Activated CD8-positive, alpha-beta memory T cell treated with anti-CD3 and anti-CD28 coated beads, Interleukin-2, amount 50 U/mL, for 24 hours (primary cell): ENCODE measurements around the gene CLEC4M.

ENCODE experiments used
- DNase-seq: peaks from one replicate; pipeline ENCODE4 v3.0.0-alpha.2; 2020; ENCODE audit errors: extremely low read depth

CLEC4M gene, protein sequence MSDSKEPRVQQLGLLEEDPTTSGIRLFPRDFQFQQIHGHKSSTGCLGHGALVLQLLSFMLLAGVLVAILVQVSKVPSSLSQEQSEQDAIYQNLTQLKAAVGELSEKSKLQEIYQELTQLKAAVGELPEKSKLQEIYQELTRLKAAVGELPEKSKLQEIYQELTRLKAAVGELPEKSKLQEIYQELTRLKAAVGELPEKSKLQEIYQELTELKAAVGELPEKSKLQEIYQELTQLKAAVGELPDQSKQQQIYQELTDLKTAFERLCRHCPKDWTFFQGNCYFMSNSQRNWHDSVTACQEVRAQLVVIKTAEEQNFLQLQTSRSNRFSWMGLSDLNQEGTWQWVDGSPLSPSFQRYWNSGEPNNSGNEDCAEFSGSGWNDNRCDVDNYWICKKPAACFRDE

DNA sequence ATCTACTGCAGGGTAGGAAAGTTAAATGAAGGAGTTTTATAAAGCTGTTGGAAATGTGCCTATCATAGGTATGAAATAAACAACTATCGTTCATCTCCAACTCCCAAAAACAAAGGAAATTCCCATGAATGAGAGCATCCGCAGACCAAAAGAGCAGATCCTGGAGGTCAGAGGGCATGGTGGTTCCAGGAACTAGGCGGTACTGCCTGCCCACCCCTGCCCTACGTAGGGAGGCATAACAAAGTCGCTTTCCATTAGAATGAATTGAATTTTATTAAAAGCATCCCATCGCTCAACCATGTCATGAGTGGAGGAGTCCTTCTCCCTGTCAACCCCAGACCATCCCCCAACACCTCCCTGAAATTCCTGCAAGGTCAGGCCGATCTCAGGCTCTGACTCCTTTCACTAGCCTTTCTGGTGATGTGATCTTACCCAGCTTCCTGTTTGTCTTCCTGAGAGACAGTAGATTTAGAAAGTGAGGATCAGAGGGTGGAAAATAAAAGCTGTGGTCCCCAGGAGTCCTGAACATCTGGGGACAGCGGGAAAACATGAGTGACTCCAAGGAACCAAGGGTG lies at the start of gene CLEC4M:
Gene CLEC4M, plus strand, starts transcription at position 525 of the 575 bp plus-strand sequence. Its CDS starts 24 bp downstream, at position 549.
- DNase-seq: no peak

DNA sequence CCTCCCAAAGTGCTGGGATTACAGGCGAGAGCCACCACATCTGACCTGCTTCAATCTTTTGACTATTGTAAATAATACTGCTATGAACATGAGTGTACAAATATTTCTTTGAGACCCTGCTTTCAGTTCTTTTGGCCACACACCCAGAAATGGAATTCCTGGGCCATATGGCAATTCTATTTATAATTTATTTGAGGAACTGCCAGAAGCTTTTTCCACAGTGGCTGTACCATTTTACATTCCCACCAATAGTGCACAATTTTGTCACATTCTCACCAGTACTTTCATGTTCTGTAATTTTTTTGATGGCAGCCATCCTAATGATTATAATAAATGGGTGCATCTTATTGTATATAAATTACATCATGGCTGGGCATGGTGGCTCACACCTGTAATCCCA lies 47.4 kb upstream of the CLEC4M start:
- no peak for DNase-seq

DNA sequence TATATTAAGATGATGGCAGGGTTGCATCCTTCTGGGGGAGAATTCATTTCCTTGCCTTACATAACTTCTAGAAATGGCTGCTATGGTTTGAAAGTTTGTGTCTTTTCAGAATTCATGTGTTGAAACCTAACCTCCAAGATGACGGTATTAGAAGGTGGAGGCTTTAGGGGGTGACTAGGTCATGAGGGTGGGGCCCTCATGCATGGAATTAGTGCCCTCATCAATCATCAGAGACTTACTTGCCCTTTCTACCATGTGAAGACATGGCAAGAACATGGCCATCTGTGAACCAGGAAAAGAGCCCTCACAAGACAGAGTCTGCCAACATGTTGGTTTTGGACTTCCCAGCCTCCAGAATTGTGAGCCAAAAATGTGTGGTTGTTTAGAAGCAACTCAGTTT lies 46.3 kb upstream of the CLEC4M start:
- DNase-seq: no peak

DNA sequence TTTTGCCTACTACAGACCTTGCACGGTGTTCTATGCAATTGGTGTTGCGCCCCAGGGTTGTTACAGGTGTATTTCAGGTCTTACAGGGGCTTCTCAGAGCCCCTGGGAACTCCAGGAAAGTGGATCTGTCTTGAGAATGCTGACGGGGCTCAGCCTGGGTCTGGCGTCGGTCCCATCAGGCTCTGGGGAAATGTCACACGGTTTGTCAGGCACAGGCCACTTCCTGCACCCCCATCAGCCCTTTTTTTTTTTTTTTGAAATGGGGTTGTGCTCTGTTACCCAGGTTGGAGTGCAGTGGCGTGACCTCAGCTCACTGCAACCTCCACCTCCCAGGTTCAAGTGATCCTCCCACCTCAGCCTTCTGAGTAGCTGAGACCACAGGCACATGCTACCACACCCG lies 44.4 kb upstream of the CLEC4M start:
- DNase-seq: no peak

DNA sequence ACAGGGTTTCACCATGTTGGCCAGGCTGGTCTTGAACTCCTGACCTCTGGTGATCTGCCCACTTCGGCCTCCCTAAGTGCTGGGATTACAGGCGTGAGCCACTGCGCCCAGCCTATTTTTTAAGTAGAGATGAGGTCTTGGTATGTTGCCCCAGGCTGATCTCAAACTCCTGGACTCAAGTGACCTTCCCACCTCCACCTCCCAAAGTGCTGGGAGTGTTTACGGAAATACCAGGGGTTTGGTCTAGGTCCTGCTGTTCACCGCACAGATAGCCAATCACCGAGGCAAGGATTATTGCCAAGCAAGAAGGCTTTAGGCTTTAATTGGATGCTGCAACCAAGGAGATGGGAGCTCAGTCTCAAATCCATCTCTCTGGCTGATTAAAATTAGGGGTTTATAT lies 42.7 kb upstream of the CLEC4M start:
- DNase-seq: no peak

DNA sequence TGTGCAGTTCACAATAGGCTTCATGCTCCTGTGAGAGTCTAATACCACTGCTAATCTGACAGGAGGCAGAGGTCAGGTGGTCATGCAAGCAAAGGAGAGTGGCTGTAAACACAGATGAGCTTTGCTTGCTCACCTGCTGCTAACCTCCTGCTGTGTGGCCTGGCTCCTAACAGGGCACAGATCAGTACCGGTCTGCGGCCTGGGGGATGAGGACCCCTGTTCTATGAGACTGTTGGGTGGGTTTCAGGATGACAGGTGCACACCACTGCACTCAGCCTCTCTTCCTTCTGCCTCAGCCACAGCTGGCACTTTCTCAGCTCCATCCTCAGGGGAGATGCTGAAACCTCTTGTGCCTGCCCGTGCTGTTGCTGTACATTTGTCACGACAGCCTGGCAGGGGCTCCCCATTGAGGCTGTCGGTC lies 40.8 kb upstream of the CLEC4M start:
- no peak for DNase-seq

DNA sequence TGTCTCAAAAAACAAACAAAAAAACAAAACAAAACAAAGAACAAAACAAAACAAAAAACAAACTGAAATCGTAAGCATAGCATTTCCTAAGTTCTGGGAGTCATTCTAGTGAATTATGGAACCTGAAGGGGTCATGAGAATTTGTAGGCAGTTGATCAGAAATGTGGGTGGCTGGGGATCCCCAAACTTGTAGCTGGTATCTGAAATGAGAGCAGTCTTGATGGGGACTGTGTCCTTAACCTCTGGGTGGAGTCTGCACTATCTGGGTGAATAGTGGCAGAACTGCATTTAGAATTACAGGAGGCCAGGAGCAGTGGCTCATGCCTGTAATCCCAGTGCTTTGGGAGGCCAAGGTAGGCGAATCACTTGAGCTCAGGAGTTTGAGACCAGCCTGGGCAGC lies 37.3 kb upstream of the CLEC4M start:
- no peak for DNase-seq

DNA sequence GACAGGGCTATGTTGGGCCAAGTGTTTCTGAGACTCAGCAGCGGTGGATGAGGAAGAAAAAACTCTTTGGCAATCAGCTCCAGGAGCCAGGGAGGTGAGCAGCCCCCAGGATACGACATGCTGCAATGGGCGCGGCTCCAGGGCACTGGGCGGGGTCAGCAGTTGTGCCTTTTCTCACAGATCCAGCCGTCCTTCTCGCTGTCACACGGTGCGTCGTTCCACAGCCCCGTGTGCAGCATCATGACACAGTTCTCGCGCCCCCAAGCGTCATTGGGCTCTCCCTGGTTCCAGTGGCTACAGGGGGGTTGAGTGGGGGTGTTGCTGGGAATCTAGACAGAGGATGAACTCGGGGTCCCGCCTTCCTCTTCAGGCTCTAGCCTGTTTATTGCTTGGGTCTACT lies 33.8 kb upstream of the CLEC4M start:
- DNase-seq: no peak

DNA sequence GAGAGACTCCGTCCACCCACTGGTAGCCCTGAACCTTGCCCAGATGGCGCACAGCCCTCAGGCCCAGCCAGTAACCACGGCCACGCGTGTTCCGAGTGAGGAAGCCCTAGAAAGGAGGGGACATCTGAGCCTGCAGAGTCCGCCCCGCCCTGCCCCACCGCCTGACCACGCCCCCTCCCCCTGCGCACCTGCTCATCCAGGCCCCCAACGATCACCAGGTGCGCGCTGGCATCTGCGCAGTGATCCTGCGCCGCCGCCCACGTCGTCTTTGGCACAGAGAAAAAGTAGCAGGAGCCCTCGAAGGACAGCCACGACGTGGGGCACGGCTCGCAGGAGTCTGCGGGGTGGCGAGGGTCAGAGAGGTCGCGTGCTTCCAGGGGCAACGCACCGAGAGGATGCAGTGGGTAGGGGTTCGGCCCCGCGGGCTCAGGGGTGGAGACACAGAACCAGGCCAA lies 33.2 kb upstream of the CLEC4M start:
- DNase-seq: no peak

DNA sequence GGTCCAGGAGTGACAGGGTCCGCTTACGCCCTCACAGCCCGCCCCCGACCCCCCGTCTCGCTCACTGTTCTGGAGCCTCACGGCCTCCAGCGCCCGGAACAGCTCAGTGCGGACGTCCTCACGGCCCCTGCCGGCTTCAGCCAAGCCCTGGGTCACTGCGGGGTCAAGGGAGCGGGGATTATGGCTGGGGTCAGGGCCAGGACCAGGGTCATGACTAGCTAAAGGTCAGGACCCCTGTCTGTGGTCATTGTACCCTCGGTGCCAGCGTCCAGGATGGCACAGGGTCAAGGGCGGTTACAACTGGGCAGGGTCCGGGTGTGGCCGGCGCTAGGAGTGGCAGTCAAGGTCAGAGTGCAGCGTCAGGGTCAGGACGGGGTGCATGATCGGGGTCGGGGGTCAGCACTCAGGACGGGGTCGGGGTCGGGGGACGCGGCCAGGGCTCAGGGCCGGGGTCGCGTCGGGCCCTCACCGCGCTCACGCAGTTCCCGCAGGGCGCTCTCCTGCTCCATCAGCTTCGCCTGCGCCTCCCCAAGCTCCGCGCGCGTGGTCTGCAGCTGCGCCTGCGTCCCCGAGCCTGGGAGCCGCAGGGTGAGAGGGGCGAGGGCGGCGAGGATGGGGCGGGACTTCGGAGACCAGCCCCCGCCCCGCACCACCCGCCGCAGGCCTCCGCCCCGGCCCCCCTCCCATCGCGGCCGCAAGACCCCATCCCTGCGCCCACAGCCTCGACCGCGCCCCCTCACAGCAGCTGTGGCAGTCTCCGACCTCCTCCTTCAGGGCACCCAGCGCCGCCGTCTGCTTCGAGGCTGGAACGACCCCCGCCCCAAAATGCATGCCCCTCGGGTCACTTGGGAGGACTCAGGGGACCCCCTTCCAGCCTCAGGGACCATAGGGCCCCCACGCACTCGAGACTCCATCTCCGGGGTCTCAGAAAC lies 32.5 kb upstream of the CLEC4M start:
- DNase-seq: no peak

DNA sequence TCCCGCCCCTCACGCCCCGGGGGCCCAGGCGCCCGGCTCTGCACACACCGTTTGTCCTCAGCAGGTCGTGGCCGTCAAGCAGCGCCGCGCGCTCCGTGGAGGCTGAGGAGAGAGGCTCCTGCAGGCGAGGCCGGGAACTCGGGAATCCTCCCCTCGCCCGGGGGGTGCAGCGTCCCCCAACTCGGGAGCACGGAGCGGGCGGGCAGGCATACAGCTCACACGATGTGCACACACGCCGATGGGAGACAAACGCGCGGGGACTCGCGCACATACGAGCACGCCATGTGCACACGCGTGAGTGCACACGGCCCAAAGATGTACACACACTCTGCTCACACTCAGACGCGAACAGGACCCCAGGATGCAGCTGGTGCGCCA lies 31.8 kb upstream of the CLEC4M start:
- DNase-seq: no peak

DNA sequence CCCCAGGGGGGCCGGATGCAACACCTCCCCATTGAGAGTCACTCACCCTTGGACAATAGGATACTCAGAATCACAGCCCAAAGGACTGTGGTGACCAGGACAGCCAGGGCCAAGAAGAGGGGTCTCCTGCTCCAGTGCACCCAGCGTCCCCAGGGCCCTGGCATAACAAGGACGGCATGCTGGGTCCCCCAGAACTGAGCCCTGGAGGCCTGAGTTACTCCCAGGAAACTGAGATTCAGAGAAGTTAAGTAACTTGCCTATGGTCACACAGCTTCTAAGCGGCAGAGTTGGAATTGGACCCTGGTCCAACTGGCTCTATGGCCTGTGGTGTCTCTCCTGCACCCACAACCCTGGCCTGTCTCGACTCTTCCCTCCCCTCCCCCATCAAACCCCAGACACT lies 31.4 kb upstream of the CLEC4M start:
- DNase-seq: no peak

DNA sequence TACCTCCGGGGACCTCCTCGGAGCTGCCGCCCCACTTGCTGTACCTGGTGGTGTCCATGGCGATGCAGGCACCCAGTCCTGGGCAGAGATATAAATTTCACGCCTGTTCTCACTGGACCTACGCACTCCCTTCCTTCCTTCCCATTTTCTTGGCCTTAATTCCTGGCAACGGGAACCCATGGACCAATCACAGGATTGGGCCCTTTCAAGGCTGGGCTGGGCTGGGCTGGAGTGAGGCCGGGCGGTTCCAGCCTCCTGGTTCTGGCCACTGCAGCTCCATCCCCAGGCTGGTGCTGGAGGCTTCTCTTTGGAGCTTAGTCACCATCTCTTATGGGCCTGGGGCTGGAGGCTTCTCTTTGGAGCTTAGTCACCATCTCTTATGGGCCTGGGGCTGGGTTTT lies 31.0 kb upstream of the CLEC4M start, which contains the start of gene CLEC4G:
Gene CLEC4G, minus strand, starts transcription at position 66 of the 400 bp plus-strand sequence. Its CDS starts 8 bp downstream, at position 58.
- no peak for DNase-seq

DNA sequence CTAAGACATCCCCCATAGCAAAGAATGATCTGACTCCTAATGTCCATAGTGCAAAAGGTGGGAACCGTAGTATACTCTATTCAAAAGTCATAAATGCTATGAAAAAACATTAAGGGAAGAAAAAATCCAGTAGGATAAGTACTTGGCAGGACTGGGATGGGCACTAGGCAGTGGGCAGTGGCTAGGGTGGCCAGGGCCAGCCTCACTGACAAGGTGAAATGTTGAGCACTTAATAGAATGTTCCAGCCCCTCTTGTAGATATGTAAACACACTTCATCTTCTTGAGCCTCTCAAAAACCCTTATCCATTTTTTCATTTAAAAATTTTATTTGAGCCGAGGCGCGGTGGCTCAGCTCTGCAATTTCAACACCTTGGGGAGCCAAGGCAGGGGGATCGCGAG lies 29.7 kb upstream of the CLEC4M start:
- no peak for DNase-seq

DNA sequence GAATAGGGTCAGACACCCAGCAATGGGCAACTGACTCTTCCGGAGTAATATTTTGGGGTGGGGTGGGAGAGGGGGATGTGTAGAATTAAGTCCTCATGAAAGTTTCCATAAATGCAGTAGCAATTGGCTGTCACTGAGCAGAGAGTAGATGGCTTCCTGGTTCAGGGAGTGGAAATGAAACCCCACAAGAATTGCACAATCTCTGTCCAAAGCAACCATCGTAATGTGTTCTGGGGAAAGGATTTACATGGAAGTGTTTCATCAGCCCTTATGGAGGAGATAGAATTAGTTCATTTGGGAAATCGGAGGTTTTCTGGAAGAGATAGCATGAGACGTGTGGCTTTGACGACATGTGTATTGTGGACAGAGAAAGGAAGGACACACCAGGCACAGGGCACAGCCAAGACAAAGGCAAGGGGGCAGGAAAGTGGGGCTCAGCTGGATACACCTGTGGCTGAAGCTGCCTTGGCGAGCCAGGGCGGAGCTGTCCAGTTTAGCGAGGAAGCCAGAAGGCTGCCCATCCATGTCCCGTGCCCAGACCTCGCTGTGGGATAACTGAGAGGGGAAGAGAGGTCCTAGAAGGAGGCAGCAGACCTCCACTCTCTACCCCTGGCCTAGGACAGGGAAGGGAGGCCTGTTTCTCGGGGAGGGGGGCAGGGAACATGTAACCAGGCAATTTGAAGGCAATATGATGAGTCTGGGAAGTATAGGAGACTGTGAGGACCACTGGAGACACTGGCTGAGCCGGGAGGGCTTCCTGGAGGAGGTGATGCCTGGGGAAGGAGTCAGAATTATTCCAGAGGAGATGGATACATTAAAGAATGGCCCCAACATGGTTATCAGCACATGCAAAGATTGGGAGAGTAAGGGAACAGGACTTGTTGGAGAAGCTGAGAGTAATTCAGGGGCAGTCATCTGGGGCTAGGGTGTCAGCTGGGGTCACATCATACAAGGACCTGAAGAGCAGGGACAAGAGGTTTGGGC lies 28.5 kb upstream of the CLEC4M start:
- DNase-seq: no peak

DNA sequence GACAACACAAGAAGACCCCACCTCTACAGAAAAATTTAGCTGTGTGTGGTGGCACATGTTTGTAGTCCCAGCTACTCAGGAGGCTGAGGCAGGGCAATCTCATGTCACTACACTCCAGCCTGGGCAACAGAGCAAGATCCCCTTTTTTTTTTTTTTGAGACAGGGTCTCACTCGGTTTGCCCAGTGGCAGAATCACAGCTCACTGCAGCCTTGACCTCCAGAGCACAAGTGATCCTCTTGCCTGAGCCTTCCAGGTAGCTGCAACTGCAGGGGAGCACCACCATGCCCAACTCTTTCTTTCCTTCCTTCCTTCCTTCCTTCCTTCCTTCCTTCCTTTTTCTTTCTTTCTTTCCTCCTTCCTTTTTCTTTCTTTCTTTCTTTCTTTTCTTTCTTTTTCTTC lies 26.9 kb upstream of the CLEC4M start:
- no peak for DNase-seq

DNA sequence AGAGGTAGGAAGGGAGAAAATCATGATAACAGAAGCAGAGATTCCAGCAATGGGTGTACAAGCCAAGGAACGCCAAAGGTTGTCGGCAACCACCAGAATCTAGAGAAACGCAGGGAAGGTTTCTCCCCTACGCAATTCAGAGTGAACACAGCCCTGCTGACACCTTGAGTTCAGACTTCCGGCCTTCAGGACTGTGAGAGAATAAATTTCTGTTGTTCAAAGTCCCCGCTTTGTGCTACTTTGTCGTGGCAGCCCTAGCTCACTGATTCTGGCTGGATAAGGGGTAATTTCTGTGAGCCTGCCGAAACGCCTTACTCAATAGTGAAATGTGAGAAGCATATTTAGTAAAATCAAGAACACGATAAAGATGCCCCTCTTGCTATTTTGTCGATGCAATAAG lies 25.8 kb upstream of the CLEC4M start:
- DNase-seq: no peak

DNA sequence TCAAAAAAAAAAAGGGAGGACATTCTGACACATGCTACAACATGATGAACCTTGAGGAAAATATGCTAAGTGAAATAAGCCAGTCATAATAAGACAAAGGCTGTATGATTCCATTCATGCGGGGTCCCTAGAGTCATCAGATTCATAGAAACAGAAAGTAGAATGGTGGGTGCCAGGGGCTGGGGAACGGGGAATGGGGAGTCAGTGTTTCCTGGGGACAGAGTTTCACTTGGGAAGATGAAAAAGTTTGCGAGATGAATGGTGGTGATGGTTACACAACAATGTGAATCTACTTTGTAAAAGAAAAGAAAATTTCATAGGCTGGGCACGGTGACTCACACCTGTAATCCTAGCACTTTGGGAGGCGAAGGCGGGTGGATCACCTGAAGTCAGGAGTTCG lies 25.0 kb upstream of the CLEC4M start:
- no peak for DNase-seq

DNA sequence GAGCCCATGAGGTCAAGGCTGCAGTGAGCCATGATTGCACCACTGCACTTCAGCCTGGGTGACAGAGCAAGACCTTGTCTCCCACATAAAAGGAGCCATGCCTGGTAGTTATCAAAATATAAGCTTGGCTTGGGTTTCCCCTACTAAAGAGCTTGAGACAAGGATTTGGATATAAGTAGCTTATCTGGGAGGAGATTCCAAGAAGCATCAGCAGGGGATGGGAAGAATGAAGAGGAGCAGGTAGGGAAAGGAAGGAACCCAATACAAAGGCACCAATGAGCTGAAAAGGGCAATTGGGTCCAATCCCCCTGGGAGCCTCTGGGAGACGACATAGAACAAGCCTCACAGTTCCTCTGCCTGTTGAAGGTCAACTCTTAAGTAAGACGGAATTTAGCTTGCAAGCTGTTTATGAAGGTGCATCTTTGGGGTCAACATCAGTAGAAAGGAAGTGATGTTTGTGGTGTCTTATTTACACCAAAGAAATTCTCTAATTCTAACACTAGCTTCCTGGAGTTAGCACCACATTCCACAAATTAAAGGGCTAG lies 23.8 kb upstream of the CLEC4M start:
- DNase-seq: no peak

DNA sequence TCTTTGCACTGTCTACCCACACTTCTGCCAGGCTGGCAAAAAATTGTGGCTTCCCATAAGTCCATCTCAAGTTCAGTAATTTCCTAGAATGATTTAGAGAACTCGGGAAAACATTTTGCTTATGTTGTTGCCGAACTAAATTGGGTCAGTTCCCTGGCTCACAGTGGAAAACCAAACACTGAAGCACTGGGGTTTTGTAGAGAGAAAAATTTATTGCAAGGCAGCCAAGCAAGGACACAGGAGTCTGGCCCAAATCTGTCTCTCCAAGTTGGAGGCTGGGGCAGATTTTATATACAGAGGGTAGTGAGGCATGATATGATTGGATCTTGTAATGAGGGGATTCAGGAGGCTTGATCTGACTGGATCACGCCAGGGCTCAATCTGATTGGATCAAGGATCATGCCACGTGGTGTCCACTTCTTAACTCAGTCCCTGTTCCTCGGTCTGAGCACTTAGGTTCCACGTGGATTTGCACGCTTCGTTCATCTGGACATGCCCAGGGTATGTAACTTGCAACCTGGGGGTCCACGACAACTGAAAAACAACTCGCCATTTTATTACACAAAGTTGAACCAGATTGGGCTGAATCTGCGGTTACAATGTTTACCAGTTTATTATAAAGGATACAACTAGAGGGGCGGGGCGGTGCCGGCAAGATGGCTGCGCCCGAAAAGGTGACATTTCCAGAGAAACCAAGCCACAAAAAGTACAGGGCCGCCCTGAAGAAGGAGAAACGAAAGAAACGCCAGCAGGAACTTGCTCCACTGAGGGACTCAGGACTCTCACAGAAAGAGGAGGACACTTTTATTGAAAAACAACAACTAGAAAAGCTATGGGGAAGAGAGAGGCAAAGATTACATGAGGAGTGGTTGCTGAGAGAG lies 23.0 kb upstream of the CLEC4M start:
- no peak for DNase-seq
